Tibial artery (tissue), 4 donors: ENCODE measurements around the gene CCDC91.
"Not testable (repeated sequence)": the region's sequence is repeated elsewhere in the genome, so short reads cannot be mapped to it uniquely, and the experiment has no call there.

Source experiments
- DNase-seq, 2 donors: peaks; one replicate each; pipeline ENCODE4 v3.0.0-alpha.2; 2019
- H3K27ac ChIP-seq, 2 donors: fragments of 200-600 bp; sonication (generic) in 1 of 2; 1 replicate in 1 of 2; 2 replicates in 1 of 2; pipeline ENCODE4 v1.5.1; 2018 to 2019; ENCODE audit warnings: mild to moderate bottlenecking in 1 of 2
- H3K27me3 ChIP-seq, 2 donors: fragments of 200-600 bp; sonication (generic) in 1 of 2; one replicate each; pipeline versions ENCODE4 v1.5.1 to v1.6.0; 2016 to 2019
- H3K36me3 ChIP-seq, 3 donors: fragments of 200-600 bp; sonication (generic) in 2 of 3; one replicate each; pipeline ENCODE4 v1.5.1; 2016 to 2019; ENCODE audit warnings: mild to moderate bottlenecking in 2 of 3
- H3K4me1 ChIP-seq, 4 donors: fragments of 200-600 bp; sonication (generic) in 2 of 4; 1 replicate in 3 of 4; 2 replicates in 1 of 4; pipeline ENCODE4 v1.5.1; 2016 to 2019
- H3K4me3 ChIP-seq, 2 donors: fragments of 200-600 bp; sonication (generic) in 1 of 2; 1 replicate in 1 of 2; 2 replicates in 1 of 2; pipeline ENCODE4 v1.5.1; 2018 to 2019; ENCODE audit warnings: mild to moderate bottlenecking in 2 of 2
- H3K9me3 ChIP-seq, 3 donors: fragments of 200-600 bp; sonication (generic) in 1 of 3; one replicate each; pipeline ENCODE4 v1.5.1; 2016 to 2019
- intact Hi-C: fragments of 100-400 bp; cut with DNase I; formaldehyde crosslinking; loops from one replicate; pipeline ENCODE4 v1.15.0; 2023; ENCODE audit warnings: low total_unique reads
- TF ChIP-seq, protein P1 (sequence below), 2 experiments: fragments of 200-600 bp in 1 of 2; fragments of 450-650 bp in 1 of 2; IDR thresholded peaks; one replicate each; pipeline ENCODE4 v1.5.1; 2017 to 2019; ENCODE audit warnings: antibody characterized with exemption in 2 of 2, mild to moderate bottlenecking in 1 of 2, moderate library complexity in 1 of 2

Gene CCDC91

DNA sequence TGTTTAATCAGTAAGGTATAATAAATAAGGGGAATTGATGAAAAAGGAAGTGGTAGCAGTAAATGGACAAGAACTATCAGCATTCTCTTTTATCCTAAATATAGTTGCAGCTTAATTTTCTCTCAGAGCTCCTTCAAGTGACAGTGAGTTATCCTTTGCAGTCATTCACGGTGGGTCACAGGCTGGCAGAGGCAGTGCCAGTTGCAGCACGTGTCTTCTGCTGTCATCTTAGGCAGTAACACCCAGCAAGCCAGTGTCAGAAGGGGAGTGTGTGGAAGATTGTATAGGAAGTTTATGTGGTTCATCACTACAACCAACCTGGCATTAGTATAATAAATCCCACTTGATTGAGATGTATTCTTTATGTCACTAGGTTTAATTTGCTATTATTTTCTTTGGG lies 170.0 kb downstream of the CCDC91 start:
- no peak for DNase-seq
- no peaks in the 10 kb centered on the region for H3K27me3 ChIP-seq
- H3K9me3 ChIP-seq, result no peaks in the 10 kb centered on the region
- no peak overlapping the region for H3K27ac ChIP-seq
- intact Hi-C loops, result no loop called here
- TF ChIP-seq, protein P1, sequence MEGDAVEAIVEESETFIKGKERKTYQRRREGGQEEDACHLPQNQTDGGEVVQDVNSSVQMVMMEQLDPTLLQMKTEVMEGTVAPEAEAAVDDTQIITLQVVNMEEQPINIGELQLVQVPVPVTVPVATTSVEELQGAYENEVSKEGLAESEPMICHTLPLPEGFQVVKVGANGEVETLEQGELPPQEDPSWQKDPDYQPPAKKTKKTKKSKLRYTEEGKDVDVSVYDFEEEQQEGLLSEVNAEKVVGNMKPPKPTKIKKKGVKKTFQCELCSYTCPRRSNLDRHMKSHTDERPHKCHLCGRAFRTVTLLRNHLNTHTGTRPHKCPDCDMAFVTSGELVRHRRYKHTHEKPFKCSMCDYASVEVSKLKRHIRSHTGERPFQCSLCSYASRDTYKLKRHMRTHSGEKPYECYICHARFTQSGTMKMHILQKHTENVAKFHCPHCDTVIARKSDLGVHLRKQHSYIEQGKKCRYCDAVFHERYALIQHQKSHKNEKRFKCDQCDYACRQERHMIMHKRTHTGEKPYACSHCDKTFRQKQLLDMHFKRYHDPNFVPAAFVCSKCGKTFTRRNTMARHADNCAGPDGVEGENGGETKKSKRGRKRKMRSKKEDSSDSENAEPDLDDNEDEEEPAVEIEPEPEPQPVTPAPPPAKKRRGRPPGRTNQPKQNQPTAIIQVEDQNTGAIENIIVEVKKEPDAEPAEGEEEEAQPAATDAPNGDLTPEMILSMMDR (IDR thresholded peaks at IDR 0.05), result no peak
- no peaks in the 10 kb centered on the region for H3K4me1 ChIP-seq
- no peak overlapping the region for H3K4me3 ChIP-seq
- H3K36me3 ChIP-seq, result peaks cover 0 to 5% (median 5%) of the 10 kb centered on the region in 3 donors

DNA sequence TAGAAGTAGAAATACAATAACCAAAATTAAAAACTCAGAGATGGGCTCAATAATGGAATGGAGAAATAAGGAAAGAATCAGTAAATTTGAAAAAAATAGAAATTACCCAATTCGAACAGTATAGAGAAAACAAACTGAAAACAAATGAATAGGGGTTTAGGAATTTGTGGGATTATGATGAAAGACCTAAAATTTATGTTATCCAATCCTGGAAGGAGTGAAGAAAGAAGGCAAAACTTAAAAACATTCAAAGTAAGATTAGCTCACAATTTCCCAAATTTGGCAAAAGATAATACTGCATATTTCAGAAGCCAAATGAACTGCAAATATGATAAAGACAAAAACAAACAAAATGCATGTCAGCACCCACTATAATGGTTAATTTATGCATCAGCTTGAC lies 177.1 kb downstream of the CCDC91 start:
- no peaks in the 10 kb centered on the region for H3K4me1 ChIP-seq
- H3K36me3 ChIP-seq, result peaks cover 29 to 33% (median 32%) of the 10 kb centered on the region in 3 donors
- TF ChIP-seq, protein P1 (IDR thresholded peaks at IDR 0.05), result no peak
- no peaks in the 10 kb centered on the region for H3K27me3 ChIP-seq
- peaks cover 0 to 28% (median 20%) of the 10 kb centered on the region in 3 donors for H3K9me3 ChIP-seq
- H3K4me3 ChIP-seq, result no peak overlapping the region
- intact Hi-C loops, result no loop called here
- no peak for DNase-seq
- H3K27ac ChIP-seq, result no peak overlapping the region

DNA sequence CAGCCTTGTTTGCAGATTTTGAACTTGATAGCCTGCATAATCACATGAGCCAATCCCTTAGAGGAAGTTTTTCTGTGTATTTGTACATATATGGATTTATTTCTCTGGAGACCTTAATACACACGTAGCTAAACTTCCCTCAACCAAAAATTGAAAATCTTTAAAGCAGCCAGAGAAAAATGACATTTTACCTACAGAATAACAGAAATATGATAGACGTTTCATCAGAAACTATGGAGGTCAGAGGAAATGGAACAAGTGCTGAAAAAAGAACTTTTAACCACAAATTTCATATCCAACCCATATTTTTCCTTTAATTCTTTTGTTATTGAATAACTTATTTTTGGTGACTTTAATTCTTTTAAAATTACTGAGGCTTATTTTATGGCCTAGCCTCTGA lies 177.7 kb downstream of the CCDC91 start:
- no peak overlapping the region for H3K4me3 ChIP-seq
- DNase-seq, result no peak
- H3K36me3 ChIP-seq, result peaks cover 27 to 33% (median 32%) of the 10 kb centered on the region in 3 donors
- TF ChIP-seq, protein P1 (IDR thresholded peaks at IDR 0.05), result no peak
- H3K27ac ChIP-seq, result no peak overlapping the region
- H3K9me3 ChIP-seq, result peaks cover 0 to 29% (median 20%) of the 10 kb centered on the region in 3 donors
- no peaks in the 10 kb centered on the region for H3K4me1 ChIP-seq
- intact Hi-C loops, result no loop called here
- H3K27me3 ChIP-seq, result no peaks in the 10 kb centered on the region

DNA sequence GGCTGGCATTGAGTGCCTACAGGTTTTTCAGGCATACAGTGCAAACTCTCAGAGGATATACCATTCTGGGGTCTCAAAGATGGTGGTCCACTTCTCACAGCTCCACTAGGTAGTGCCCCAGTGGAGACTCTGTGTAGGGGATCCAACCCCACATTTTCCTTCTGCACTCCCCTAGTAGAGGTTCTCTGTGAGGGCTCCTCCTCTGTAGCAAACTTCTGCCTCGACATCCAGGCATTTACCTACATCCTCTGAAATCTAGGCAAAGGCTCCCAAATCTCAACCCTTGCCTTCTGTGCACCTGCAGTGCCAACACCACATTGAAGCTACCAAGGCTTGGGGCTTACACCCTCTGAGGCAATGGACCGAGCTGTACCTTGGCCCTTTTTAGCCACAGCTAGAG lies 179.2 kb downstream of the CCDC91 start:
- no peak for DNase-seq
- Histone ChIP-seq H3K4me1 (peaks cover 0 to 3% (median 0%) of the 10 kb centered on the region in 4 donors), H3K27ac (no peak overlapping the region), H3K36me3 (peaks cover 27 to 33% (median 27%) of the 10 kb centered on the region in 3 donors), H3K4me3 (no peak overlapping the region), H3K9me3 (peaks cover 0 to 29% (median 20%) of the 10 kb centered on the region in 3 donors), H3K27me3 (no peaks in the 10 kb centered on the region)
- TF ChIP-seq, protein P1 (IDR thresholded peaks at IDR 0.05), result no peak
- intact Hi-C loops, result no loop called here

DNA sequence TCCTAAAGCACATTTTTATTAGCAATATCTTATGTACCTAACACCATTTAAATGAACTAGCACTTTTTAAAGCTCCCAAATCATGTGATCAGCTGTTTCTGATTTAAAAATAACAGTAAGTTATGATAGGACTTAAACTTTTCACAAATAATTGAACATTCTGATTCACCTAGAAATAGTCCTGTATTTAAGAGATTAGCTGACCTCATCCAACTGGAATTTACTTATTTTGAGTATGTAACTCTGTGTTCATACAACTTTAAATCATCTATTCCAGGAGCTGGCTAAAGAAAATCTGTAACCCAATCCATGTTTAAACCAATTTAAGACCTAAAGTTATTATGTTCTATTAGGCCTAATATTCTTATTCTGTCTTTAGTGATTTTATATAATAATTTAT lies 184.3 kb downstream of the CCDC91 start:
- no peak overlapping the region for H3K27ac ChIP-seq
- TF ChIP-seq, protein P1 (IDR thresholded peaks at IDR 0.05), result no peak
- H3K27me3 ChIP-seq, result no peaks in the 10 kb centered on the region
- peaks cover 0 to 22% (median 4%) of the 10 kb centered on the region in 4 donors for H3K4me1 ChIP-seq
- intact Hi-C loops, result no loop called here
- H3K4me3 ChIP-seq, result no peak overlapping the region
- H3K36me3 ChIP-seq, result peaks cover 3 to 23% (median 15%) of the 10 kb centered on the region in 3 donors
- peaks cover 0 to 24% (median 14%) of the 10 kb centered on the region in 3 donors for H3K9me3 ChIP-seq
- DNase-seq, result no peak

DNA sequence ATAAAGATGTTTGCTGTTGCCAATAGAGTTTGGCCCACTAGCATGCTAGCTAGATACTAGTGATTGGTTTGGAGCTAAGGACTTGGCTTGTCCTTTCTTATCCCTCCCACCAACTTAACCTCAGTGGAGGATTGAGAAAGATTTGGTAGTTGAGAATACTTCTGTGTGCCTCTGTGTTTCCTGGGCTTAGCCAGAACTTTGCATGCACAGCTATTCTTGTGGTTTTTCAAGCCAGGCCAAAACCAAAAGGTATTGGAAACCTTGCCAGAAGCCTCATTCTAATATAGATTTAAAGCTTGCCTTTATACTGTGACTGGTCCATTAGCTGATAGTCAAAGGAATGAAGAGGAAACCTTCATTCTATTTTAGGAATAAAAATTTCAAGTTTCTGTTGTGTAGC lies 188.5 kb downstream of the CCDC91 start:
- Histone ChIP-seq H3K36me3 (no peaks in the 10 kb centered on the region), H3K4me3 (no peak overlapping the region), H3K9me3 (no peaks in the 10 kb centered on the region), H3K27me3 (no peaks in the 10 kb centered on the region), H3K4me1 (peaks cover 0 to 22% (median 4%) of the 10 kb centered on the region in 4 donors), H3K27ac (no peak overlapping the region)
- TF ChIP-seq, protein P1 (IDR thresholded peaks at IDR 0.05), result no peak
- intact Hi-C loops, result no loop called here
- DNase-seq, result no peak

DNA sequence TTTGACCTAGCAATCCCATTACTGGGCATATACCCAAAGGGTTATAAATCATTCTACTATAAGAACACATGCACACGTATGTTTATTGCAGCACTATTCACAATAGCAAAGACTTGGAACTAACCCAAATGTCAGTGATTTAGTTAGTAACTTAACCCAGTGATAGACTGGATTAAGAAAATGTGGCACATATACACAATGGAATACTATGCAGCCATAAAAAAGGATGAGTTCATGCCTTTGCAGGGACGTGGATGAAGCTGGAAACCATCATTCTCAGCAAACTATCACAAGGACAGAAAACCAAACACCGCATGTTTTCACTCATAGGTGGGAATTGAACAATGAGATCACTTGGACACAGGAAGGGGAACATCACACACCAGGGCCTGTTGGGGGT lies 189.5 kb downstream of the CCDC91 start:
- DNase-seq, H3K27ac ChIP-seq, H3K27me3 ChIP-seq, H3K9me3 ChIP-seq, H3K4me3 ChIP-seq, intact Hi-C loops, H3K36me3 ChIP-seq: not testable (repeated sequence)
- peaks cover 0 to 16% (median 3%) of the 10 kb centered on the region in 4 donors for H3K4me1 ChIP-seq
